ENCODE results near the gene AGBL5. TPM values are rescaled to one million over a fixed set of nuclear protein-coding genes. Genes with fewer than 3 reads are reported as not detected.

AGBL5 gene
- total and polyA plus RNA-seq, 2 of the 13 experiments (the other 11 are each of a cell fraction or from before 2014, with no cell fraction given) = 55.9 to 73.3 TPM

DNA sequence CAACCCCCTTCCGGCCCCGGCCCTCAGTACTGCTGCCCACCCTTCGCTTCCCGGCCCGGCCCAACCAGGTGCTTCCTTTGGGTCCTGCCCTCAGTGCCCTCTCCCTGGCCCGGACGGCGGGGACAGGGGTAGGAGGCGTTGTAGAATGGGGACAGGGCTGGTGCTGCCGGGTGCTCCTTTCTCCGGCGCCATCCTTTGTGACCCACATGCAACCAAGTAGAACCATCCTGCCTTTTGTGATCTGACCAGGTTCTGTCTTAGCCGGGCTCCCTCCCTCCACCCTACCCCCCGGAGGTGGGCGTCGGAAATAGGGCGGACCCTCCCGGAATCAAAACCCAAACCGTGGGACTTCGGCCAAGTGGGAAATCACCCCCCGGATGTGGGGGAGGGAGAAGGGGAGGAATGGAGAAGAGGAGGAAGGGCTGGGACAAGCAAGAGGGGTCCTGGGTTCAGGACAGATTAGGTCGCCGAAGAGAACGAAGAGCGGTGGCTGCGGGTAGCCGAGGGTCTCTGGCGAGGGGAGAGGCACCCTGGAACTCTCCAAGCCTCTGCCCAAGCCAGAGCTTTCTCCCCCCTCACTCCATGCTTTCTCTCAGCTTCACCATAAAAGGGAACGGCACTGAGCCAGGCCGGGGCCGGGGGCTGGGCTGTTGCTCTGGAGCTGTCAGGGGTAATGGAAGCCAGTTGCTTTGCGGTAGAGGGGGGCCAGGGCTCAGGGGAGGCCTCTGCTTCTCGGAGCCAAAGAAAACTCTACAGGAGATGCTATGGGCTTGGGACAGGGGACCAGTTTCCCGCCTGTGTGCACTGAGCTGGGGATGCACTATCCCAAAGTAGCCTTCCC, 20.7 kb downstream of the AGBL5 start (continued):
- TF ChIP-seq, protein P1, sequence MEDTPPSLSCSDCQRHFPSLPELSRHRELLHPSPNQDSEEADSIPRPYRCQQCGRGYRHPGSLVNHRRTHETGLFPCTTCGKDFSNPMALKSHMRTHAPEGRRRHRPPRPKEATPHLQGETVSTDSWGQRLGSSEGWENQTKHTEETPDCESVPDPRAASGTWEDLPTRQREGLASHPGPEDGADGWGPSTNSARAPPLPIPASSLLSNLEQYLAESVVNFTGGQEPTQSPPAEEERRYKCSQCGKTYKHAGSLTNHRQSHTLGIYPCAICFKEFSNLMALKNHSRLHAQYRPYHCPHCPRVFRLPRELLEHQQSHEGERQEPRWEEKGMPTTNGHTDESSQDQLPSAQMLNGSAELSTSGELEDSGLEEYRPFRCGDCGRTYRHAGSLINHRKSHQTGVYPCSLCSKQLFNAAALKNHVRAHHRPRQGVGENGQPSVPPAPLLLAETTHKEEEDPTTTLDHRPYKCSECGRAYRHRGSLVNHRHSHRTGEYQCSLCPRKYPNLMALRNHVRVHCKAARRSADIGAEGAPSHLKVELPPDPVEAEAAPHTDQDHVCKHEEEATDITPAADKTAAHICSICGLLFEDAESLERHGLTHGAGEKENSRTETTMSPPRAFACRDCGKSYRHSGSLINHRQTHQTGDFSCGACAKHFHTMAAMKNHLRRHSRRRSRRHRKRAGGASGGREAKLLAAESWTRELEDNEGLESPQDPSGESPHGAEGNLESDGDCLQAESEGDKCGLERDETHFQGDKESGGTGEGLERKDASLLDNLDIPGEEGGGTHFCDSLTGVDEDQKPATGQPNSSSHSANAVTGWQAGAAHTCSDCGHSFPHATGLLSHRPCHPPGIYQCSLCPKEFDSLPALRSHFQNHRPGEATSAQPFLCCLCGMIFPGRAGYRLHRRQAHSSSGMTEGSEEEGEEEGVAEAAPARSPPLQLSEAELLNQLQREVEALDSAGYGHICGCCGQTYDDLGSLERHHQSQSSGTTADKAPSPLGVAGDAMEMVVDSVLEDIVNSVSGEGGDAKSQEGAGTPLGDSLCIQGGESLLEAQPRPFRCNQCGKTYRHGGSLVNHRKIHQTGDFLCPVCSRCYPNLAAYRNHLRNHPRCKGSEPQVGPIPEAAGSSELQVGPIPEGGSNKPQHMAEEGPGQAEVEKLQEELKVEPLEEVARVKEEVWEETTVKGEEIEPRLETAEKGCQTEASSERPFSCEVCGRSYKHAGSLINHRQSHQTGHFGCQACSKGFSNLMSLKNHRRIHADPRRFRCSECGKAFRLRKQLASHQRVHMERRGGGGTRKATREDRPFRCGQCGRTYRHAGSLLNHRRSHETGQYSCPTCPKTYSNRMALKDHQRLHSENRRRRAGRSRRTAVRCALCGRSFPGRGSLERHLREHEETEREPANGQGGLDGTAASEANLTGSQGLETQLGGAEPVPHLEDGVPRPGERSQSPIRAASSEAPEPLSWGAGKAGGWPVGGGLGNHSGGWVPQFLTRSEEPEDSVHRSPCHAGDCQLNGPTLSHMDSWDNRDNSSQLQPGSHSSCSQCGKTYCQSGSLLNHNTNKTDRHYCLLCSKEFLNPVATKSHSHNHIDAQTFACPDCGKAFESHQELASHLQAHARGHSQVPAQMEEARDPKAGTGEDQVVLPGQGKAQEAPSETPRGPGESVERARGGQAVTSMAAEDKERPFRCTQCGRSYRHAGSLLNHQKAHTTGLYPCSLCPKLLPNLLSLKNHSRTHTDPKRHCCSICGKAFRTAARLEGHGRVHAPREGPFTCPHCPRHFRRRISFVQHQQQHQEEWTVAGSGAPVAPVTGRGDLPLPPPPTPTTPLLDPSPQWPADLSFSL (CRISPR knock-in tag; IDR thresholded peaks at IDR 0.05) = no peak
- TF ChIP-seq TGIF2 (CRISPR knock-in tag; IDR thresholded peaks at IDR 0.05) (no peak), ZNF256 (CRISPR knock-in tag; conservative IDR thresholded peaks at IDR 0.05) (no peak), TP53 (CRISPR knock-in tag; conservative IDR thresholded peaks at IDR 0.05) (no peak), JDP2 (CRISPR knock-in tag; IDR thresholded peaks at IDR 0.05; ENCODE audit: borderline replicate concordance) (no peak)
- TF ChIP-seq, protein P2, sequence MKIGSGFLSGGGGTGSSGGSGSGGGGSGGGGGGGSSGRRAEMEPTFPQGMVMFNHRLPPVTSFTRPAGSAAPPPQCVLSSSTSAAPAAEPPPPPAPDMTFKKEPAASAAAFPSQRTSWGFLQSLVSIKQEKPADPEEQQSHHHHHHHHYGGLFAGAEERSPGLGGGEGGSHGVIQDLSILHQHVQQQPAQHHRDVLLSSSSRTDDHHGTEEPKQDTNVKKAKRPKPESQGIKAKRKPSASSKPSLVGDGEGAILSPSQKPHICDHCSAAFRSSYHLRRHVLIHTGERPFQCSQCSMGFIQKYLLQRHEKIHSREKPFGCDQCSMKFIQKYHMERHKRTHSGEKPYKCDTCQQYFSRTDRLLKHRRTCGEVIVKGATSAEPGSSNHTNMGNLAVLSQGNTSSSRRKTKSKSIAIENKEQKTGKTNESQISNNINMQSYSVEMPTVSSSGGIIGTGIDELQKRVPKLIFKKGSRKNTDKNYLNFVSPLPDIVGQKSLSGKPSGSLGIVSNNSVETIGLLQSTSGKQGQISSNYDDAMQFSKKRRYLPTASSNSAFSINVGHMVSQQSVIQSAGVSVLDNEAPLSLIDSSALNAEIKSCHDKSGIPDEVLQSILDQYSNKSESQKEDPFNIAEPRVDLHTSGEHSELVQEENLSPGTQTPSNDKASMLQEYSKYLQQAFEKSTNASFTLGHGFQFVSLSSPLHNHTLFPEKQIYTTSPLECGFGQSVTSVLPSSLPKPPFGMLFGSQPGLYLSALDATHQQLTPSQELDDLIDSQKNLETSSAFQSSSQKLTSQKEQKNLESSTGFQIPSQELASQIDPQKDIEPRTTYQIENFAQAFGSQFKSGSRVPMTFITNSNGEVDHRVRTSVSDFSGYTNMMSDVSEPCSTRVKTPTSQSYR (CRISPR knock-in tag; IDR thresholded peaks at IDR 0.05; ENCODE audit: borderline replicate concordance) = no peak; the same call in 1 of the 2 replicates
- TF ChIP-seq, protein P3, sequence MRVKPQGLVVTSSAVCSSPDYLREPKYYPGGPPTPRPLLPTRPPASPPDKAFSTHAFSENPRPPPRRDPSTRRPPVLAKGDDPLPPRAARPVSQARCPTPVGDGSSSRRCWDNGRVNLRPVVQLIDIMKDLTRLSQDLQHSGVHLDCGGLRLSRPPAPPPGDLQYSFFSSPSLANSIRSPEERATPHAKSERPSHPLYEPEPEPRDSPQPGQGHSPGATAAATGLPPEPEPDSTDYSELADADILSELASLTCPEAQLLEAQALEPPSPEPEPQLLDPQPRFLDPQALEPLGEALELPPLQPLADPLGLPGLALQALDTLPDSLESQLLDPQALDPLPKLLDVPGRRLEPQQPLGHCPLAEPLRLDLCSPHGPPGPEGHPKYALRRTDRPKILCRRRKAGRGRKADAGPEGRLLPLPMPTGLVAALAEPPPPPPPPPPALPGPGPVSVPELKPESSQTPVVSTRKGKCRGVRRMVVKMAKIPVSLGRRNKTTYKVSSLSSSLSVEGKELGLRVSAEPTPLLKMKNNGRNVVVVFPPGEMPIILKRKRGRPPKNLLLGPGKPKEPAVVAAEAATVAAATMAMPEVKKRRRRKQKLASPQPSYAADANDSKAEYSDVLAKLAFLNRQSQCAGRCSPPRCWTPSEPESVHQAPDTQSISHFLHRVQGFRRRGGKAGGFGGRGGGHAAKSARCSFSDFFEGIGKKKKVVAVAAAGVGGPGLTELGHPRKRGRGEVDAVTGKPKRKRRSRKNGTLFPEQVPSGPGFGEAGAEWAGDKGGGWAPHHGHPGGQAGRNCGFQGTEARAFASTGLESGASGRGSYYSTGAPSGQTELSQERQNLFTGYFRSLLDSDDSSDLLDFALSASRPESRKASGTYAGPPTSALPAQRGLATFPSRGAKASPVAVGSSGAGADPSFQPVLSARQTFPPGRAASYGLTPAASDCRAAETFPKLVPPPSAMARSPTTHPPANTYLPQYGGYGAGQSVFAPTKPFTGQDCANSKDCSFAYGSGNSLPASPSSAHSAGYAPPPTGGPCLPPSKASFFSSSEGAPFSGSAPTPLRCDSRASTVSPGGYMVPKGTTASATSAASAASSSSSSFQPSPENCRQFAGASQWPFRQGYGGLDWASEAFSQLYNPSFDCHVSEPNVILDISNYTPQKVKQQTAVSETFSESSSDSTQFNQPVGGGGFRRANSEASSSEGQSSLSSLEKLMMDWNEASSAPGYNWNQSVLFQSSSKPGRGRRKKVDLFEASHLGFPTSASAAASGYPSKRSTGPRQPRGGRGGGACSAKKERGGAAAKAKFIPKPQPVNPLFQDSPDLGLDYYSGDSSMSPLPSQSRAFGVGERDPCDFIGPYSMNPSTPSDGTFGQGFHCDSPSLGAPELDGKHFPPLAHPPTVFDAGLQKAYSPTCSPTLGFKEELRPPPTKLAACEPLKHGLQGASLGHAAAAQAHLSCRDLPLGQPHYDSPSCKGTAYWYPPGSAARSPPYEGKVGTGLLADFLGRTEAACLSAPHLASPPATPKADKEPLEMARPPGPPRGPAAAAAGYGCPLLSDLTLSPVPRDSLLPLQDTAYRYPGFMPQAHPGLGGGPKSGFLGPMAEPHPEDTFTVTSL (CRISPR knock-in tag; IDR thresholded peaks at IDR 0.05; ENCODE audit: borderline replicate concordance) = peak; percentile 15; the same call in 1 of the 2 replicates

Data from HepG2 (cell line).